ENCODE results near the gene TNRC18.

TNRC18 gene

GRCh38 chr7:5425507-5426225 lies 2.0 kb upstream of the TNRC18 start:
- DNase-seq: no peak

- peak in 1 of 2 donors; percentile 14 for DNase-seq
Observed at GRCh38 chr7:5424749-5425506, 1.3 kb upstream of the TNRC18 start.

GRCh38 chr7:5423976-5424748 lies 528 bp upstream of the TNRC18 start:
- peak; percentile 58 to 83 for DNase-seq

GRCh38 chr7:5422396-5423305 lies 983 bp downstream of the TNRC18 start:
- DNase-seq: peak in 1 of 2 donors; percentile 10

- peak in 1 of 2 donors; percentile 11 for DNase-seq
Observed at GRCh38 chr7:5421714-5422395, 1.8 kb downstream of the TNRC18 start.

- DNase-seq: peak in 1 of 2 donors; percentile 20
Observed at GRCh38 chr7:5420881-5421713, 2.5 kb downstream of the TNRC18 start.

GRCh38 chr7:5420067-5420880 lies 3.4 kb downstream of the TNRC18 start:
- DNase-seq: peak in 1 of 2 donors; percentile 29

- DNase-seq: no peak
Observed at GRCh38 chr7:5419539-5420066, 4.0 kb downstream of the TNRC18 start.

- no peak for DNase-seq
Observed at GRCh38 chr7:5418285-5418582, 5.4 kb downstream of the TNRC18 start.

- no peak for DNase-seq
Observed at GRCh38 chr7:5417106-5418071, 6.2 kb downstream of the TNRC18 start.

GRCh38 chr7:5414916-5415315 lies 8.7 kb downstream of the TNRC18 start:
- DNase-seq: no peak

GRCh38 chr7:5413449-5413786 lies 10.2 kb downstream of the TNRC18 start:
- DNase-seq: no peak

GRCh38 chr7:5408777-5409176 lies 14.9 kb downstream of the TNRC18 start:
- DNase-seq: no peak

GRCh38 chr7:5406957-5407945 lies 16.4 kb downstream of the TNRC18 start:
- no peak for DNase-seq

GRCh38 chr7:5404421-5404826 lies 19.2 kb downstream of the TNRC18 start:
- no peak for DNase-seq

GRCh38 chr7:5403442-5403841 lies 20.2 kb downstream of the TNRC18 start:
- DNase-seq: no peak

GRCh38 chr7:5397736-5398135 lies 25.9 kb downstream of the TNRC18 start:
- DNase-seq: peak in 1 of 2 donors; percentile 33
